WTC11 (cell line): Measurements from ENCODE around the gene MAP4K3.

Source experiments
- CREB1 ChIP-seq: sonication (generic); formaldehyde crosslinking; IDR thresholded peaks from 2 replicates; pipeline ENCODE4 v1.8.0; 2023; ENCODE audit warnings: mild to moderate bottlenecking, missing genetic modification reagents
- FOXJ3 ChIP-seq: sonication (generic); formaldehyde crosslinking; IDR thresholded peaks from 2 replicates; pipeline ENCODE4 v1.9.0; 2021; ENCODE audit warnings: missing genetic modification reagents, mild to moderate bottlenecking, borderline replicate concordance
- SMAD4 ChIP-seq: sonication (generic); formaldehyde crosslinking; IDR thresholded peaks from 2 replicates; pipeline ENCODE4 v1.8.0; 2022; ENCODE audit warnings: mild to moderate bottlenecking, missing genetic modification reagents
- SP1 ChIP-seq: sonication (generic); formaldehyde crosslinking; conservative IDR thresholded peaks from 2 replicates; pipeline ENCODE4 v1.8.1; 2022; ENCODE audit warnings: missing genetic modification reagents
- TF ChIP-seq, protein P1 (sequence below): fragments of 200-600 bp; IDR thresholded peaks from 2 replicates; pipeline ENCODE4 v1.8.0; 2022; ENCODE audit warnings: antibody characterized with exemption
- TF ChIP-seq, protein P2 (sequence below): sonication (generic); formaldehyde crosslinking; IDR thresholded peaks from 2 replicates; pipeline ENCODE4 v1.8.1; 2022; ENCODE audit warnings: low read depth, missing genetic modification reagents, borderline replicate concordance
- TF ChIP-seq, protein P3 (sequence below): sonication (generic); formaldehyde crosslinking; conservative IDR thresholded peaks from 2 replicates; pipeline ENCODE4 v1.8.1; 2022; ENCODE audit warnings: mild to moderate bottlenecking, missing genetic modification reagents
- TF ChIP-seq, protein P4 (sequence below): sonication (generic); formaldehyde crosslinking; IDR thresholded peaks from 2 replicates; pipeline ENCODE4 v1.8.0; 2022; ENCODE audit warnings: mild to moderate bottlenecking, missing genetic modification reagents

DNA sequence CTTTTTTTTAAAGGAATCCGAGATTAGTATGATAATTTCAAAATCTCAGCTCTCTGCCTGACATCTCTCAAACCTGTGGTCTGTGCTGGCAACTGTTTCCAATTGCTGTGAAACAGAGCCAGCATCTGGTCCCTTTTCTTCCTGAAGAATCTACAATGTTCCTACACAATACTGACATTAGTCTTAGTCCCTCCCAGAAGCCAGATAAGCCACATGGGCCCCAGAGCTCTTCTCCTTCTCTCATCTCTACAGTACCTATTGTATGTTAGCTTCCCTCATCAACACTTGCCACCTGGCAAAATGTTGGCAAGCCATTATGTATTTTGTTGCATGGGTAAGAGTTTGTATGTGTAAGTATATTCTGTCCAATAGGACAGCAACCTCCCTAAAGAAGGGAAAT lies 130.5 kb downstream of the MAP4K3 start:
- TF ChIP-seq, protein P1, sequence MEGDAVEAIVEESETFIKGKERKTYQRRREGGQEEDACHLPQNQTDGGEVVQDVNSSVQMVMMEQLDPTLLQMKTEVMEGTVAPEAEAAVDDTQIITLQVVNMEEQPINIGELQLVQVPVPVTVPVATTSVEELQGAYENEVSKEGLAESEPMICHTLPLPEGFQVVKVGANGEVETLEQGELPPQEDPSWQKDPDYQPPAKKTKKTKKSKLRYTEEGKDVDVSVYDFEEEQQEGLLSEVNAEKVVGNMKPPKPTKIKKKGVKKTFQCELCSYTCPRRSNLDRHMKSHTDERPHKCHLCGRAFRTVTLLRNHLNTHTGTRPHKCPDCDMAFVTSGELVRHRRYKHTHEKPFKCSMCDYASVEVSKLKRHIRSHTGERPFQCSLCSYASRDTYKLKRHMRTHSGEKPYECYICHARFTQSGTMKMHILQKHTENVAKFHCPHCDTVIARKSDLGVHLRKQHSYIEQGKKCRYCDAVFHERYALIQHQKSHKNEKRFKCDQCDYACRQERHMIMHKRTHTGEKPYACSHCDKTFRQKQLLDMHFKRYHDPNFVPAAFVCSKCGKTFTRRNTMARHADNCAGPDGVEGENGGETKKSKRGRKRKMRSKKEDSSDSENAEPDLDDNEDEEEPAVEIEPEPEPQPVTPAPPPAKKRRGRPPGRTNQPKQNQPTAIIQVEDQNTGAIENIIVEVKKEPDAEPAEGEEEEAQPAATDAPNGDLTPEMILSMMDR, result no peak
- TF ChIP-seq, protein P2, sequence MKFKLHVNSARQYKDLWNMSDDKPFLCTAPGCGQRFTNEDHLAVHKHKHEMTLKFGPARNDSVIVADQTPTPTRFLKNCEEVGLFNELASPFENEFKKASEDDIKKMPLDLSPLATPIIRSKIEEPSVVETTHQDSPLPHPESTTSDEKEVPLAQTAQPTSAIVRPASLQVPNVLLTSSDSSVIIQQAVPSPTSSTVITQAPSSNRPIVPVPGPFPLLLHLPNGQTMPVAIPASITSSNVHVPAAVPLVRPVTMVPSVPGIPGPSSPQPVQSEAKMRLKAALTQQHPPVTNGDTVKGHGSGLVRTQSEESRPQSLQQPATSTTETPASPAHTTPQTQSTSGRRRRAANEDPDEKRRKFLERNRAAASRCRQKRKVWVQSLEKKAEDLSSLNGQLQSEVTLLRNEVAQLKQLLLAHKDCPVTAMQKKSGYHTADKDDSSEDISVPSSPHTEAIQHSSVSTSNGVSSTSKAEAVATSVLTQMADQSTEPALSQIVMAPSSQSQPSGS, result no peak
- TF ChIP-seq SP1 (CRISPR knock-in tag) (no peak), FOXJ3 (no peak), CREB1 (CRISPR knock-in tag) (no peak), SMAD4 (CRISPR knock-in tag) (no peak)
- TF ChIP-seq, protein P3, sequence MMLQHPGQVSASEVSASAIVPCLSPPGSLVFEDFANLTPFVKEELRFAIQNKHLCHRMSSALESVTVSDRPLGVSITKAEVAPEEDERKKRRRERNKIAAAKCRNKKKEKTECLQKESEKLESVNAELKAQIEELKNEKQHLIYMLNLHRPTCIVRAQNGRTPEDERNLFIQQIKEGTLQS, result no peak
- TF ChIP-seq, protein P4, sequence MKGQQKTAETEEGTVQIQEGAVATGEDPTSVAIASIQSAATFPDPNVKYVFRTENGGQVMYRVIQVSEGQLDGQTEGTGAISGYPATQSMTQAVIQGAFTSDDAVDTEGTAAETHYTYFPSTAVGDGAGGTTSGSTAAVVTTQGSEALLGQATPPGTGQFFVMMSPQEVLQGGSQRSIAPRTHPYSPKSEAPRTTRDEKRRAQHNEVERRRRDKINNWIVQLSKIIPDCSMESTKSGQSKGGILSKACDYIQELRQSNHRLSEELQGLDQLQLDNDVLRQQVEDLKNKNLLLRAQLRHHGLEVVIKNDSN (CRISPR knock-in tag), result no peak
